ENCODE data around the gene MBNL2. TPM values are rescaled to one million over a fixed set of nuclear protein-coding genes. Genes with fewer than 3 reads are reported as not detected.

The MBNL2 gene
- total and polyA plus RNA-seq, 2 of the 13 experiments (the other 11 are each of a cell fraction or from before 2014, with no cell fraction given): 30.8 to 59.0 TPM

DNA sequence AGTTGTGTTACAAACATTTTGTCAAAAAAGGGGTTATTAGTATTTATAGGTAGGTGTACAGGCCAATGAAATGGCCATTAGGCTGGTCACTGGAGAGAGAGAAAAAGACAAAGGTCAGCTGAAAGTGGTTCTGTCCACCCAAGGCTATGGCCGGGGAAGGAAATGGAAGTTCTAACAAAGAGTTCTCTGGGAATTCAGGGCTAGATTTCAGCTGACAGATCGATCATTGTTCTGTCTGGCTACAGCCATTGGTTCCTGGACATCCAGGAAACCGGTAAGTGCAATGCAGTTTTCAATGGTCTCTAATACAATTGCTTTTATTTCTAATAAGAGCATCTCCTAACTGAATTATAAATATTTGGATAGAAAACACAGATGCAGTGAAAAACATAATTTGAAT lies 42.5 kb downstream of the MBNL2 start:
- Histone ChIP-seq H3K36me3 (replicated peaks in 1 of 2; ENCODE audit: control insufficient read depth in 1 of 2, insufficient read depth in 2 of 2, low read length in 2 of 2) (peaks cover 11 to 57% of the 10 kb centered on the region in 2 experiments), H3K4me2 (ENCODE audit: low read depth, low read length) (no peak overlapping the region), H4K20me1 (ENCODE audit: insufficient read depth, low read length) (peaks cover 9% of the 10 kb centered on the region; the same call in 1 of the 2 replicates), H3K27ac (ENCODE audit: extremely low read length, insufficient read depth, low read length) (no peak overlapping the region), H3K79me2 (ENCODE audit: insufficient read depth, low read length) (peaks cover 94% of the 10 kb centered on the region), H3K27me3 (ENCODE audit: control insufficient read depth in 1 of 2, insufficient read depth in 2 of 2, low read length in 2 of 2) (no peaks in the 10 kb centered on the region), H3K4me1 (ENCODE audit: insufficient read depth, low read length) (peaks cover 79% of the 10 kb centered on the region), H3K4me3 (replicated peaks in 1 of 3; ENCODE audit: insufficient read depth in 1 of 3, low read depth in 2 of 3, low read length in 3 of 3) (no peak overlapping the region), H2AFZ (ENCODE audit: low read length) (no peak overlapping the region), H3K9me3 (ENCODE audit: low read length) (no peaks in the 10 kb centered on the region), H3K9ac (ENCODE audit: insufficient read depth, low read depth, low read length) (no peak overlapping the region)
- intact Hi-C loops (cut with micrococcal nuclease; ENCODE audit: unreplicated experiment): no loop called here
- BruUV-seq (replicated peaks): no TSS peak
- 98% methylated on average over 3 of the region's 3 CpGs for WGBS (ENCODE audit: low lambda C conversion rate)
- in situ Hi-C loops (cut with HindIII; ENCODE audit: extremely low pct_ligation_motif_present, low pct_unique_long_range_greater_than_20kb): no loop called here
- FAIRE-seq (no peak), DNase-seq (ENCODE audit: low spot score) (no peak), ATAC-seq (no peak)
- ChIA-PET CTCF (ENCODE audit: low intra/inter-chr PET ratio, low total read pairs) (no interaction called here), POLR2A (no interaction called here)
- TF ChIP-seq ELF4 (CRISPR knock-in tag; IDR thresholded peaks at IDR 0.05; ENCODE audit: borderline replicate concordance) (no peak), ZSCAN30 (CRISPR knock-in tag; IDR thresholded peaks at IDR 0.05) (no peak), ZFP37 (CRISPR knock-in tag; IDR thresholded peaks at IDR 0.05; ENCODE audit: borderline replicate concordance) (no peak), ZFP90 (CRISPR knock-in tag; IDR thresholded peaks at IDR 0.05; ENCODE audit: borderline replicate concordance) (no peak), GPN1 (CRISPR knock-in tag; IDR thresholded peaks at IDR 0.05; ENCODE audit: borderline replicate concordance) (no peak), ZNF282 (IDR thresholded peaks at IDR 0.05; ENCODE audit: partially characterized antibody) (no peak), ZNF841 (CRISPR knock-in tag; IDR thresholded peaks at IDR 0.05; ENCODE audit: borderline replicate concordance) (no peak), ZNF7 (CRISPR knock-in tag; IDR thresholded peaks at IDR 0.05) (no peak), GPBP1L1 (CRISPR knock-in tag; IDR thresholded peaks at IDR 0.05) (no peak), SIX1 (CRISPR knock-in tag; IDR thresholded peaks at IDR 0.05; ENCODE audit: borderline replicate concordance) (no peak), MAZ (IDR thresholded peaks at IDR 0.05; ENCODE audit: borderline replicate concordance, low read depth, low read length) (no peak), MAZ (CRISPR knock-in tag; IDR thresholded peaks at IDR 0.05; ENCODE audit: low read depth) (no peak), ZNF224 (CRISPR knock-in tag; IDR thresholded peaks at IDR 0.05) (no peak), ZNF775 (CRISPR knock-in tag; IDR thresholded peaks at IDR 0.05; ENCODE audit: borderline replicate concordance) (no peak), RNF219 (CRISPR knock-in tag; IDR thresholded peaks at IDR 0.05) (no peak)
- TF ChIP-seq, protein P1, sequence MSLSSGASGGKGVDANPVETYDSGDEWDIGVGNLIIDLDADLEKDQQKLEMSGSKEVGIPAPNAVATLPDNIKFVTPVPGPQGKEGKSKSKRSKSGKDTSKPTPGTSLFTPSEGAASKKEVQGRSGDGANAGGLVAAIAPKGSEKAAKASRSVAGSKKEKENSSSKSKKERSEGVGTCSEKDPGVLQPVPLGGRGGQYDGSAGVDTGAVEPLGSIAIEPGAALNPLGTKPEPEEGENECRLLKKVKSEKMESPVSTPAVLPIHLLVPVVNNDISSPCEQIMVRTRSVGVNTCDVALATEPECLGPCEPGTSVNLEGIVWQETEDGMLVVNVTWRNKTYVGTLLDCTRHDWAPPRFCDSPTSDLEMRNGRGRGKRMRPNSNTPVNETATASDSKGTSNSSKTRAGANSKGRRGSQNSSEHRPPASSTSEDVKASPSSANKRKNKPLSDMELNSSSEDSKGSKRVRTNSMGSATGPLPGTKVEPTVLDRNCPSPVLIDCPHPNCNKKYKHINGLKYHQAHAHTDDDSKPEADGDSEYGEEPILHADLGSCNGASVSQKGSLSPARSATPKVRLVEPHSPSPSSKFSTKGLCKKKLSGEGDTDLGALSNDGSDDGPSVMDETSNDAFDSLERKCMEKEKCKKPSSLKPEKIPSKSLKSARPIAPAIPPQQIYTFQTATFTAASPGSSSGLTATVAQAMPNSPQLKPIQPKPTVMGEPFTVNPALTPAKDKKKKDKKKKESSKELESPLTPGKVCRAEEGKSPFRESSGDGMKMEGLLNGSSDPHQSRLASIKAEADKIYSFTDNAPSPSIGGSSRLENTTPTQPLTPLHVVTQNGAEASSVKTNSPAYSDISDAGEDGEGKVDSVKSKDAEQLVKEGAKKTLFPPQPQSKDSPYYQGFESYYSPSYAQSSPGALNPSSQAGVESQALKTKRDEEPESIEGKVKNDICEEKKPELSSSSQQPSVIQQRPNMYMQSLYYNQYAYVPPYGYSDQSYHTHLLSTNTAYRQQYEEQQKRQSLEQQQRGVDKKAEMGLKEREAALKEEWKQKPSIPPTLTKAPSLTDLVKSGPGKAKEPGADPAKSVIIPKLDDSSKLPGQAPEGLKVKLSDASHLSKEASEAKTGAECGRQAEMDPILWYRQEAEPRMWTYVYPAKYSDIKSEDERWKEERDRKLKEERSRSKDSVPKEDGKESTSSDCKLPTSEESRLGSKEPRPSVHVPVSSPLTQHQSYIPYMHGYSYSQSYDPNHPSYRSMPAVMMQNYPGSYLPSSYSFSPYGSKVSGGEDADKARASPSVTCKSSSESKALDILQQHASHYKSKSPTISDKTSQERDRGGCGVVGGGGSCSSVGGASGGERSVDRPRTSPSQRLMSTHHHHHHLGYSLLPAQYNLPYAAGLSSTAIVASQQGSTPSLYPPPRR (CRISPR knock-in tag; IDR thresholded peaks at IDR 0.05; ENCODE audit: borderline replicate concordance): no peak
- TF ChIP-seq, protein P2, sequence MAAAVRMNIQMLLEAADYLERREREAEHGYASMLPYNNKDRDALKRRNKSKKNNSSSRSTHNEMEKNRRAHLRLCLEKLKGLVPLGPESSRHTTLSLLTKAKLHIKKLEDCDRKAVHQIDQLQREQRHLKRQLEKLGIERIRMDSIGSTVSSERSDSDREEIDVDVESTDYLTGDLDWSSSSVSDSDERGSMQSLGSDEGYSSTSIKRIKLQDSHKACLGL (CRISPR knock-in tag; IDR thresholded peaks at IDR 0.05): no peak
